Activated CD4-positive, alpha-beta T cell treated with anti-CD3 and anti-CD28 coated beads for 1 hour (primary cell): Measurements from ENCODE around the gene SYNE2.
"Not testable (repeated sequence)": the region's sequence is repeated elsewhere in the genome, so short reads cannot be mapped to it uniquely, and the experiment has no call there.

ENCODE experiments used
- DNase-seq: peaks from one replicate; pipeline ENCODE4 v3.0.0-alpha.2; 2020

Gene SYNE2, protein sequence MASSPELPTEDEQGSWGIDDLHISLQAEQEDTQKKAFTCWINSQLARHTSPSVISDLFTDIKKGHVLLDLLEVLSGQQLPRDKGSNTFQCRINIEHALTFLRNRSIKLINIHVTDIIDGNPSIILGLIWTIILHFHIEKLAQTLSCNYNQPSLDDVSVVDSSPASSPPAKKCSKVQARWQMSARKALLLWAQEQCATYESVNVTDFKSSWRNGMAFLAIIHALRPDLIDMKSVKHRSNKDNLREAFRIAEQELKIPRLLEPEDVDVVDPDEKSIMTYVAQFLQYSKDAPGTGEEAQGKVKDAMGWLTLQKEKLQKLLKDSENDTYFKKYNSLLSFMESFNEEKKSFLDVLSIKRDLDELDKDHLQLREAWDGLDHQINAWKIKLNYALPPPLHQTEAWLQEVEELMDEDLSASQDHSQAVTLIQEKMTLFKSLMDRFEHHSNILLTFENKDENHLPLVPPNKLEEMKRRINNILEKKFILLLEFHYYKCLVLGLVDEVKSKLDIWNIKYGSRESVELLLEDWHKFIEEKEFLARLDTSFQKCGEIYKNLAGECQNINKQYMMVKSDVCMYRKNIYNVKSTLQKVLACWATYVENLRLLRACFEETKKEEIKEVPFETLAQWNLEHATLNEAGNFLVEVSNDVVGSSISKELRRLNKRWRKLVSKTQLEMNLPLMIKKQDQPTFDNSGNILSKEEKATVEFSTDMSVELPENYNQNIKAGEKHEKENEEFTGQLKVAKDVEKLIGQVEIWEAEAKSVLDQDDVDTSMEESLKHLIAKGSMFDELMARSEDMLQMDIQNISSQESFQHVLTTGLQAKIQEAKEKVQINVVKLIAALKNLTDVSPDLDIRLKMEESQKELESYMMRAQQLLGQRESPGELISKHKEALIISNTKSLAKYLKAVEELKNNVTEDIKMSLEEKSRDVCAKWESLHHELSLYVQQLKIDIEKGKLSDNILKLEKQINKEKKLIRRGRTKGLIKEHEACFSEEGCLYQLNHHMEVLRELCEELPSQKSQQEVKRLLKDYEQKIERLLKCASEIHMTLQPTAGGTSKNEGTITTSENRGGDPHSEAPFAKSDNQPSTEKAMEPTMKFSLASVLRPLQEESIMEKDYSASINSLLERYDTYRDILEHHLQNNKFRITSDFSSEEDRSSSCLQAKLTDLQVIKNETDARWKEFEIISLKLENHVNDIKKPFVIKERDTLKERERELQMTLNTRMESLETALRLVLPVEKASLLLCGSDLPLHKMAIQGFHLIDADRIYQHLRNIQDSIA (N-terminal part only)

DNA sequence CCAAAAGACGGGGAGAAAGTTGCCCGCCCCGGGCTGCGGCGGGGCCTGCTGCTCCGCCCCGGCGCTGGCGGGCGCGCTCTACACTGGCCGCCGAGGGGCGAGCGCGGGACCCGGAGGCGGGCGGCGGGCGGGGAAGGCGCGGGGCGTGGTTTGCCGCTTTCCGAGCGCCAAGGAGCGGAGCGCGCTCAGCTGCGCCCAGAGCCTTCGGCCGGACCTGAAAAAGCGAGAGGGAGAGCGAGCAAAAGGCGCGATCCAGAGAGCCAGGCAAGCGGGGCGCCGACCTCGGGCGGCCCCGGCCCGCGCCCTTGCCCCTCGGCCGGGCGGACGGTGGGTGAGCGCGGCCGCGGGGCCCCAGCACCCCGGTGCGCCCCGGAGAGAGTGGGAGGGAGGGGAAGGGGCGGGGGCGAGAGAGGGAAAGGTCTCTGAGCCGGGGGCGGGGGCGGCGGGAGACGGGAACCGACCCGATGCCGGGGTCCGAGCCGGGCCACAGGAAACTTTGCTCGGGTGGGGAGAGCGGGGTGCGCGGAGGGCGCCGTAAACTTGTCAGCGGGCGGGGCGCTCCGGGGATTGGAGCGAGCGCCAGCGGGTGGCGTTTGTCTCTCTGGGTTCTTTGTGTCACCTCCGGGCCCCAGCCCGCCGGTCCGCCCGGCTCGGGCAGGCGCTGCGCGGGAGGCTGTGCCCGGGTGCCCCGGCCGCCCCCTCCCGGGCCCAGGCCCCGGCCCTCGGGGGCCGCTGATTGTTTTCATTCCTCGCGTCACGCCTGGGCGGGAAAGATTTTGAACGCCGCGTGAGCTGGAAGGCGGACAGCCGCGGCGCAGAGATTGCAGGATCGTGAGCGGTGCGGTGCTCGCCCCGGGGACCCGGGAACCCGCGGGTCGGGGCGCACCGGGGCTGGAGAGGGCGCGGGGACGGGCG, at the start of gene SYNE2:
SYNE2 (plus strand) TSS at position 188 of the 915 bp plus-strand sequence. CDS start 56,145 bp downstream, outside the sequence.
- peak; percentile 70 for DNase-seq

DNA sequence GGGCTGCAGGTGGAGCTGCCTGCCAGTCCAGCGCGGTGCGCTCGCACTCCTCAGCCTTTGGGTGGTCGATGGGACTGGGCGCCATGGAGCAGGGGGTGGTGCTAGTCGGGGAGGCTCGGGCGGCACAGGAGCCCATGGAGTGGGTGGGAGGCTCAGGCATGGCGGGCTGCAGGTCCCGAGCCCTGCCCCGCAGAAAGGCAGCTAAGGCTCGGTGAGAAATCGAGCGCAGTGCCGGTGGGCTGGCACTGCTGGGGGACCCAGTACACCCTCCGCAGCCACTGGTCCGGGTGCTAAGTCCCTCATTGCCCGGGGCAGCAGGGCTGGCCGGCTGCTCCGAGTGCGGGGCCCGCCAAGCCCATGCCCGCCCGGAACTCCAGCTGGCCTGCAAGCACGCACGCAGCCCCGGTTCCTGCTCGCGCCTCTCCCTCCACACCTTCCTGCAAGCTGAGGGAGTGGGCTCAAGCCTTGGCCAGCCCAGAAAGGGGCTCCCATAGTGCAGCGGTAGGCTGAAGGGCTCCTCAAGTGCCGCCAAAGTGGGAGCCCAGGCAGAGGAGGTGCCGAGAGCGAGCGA, 49.5 kb upstream of the SYNE2 start:
- DNase-seq = not testable (repeated sequence)

- not testable (repeated sequence) for DNase-seq
Measured at GRCh38 chr14:63806064-63806463, 46.7 kb upstream of the SYNE2 start.

GRCh38 chr14:63811692-63812091, 41.1 kb upstream of the SYNE2 start:
- DNase-seq = not testable (repeated sequence)

GRCh38 chr14:63833728-63834127, 19.1 kb upstream of the SYNE2 start:
- no peak for DNase-seq

- peak; percentile 53 for DNase-seq
Measured at GRCh38 chr14:63840981-63841380, 11.8 kb upstream of the SYNE2 start.

- DNase-seq = no peak
Measured at GRCh38 chr14:63843796-63844195, 9.0 kb upstream of the SYNE2 start.

DNA sequence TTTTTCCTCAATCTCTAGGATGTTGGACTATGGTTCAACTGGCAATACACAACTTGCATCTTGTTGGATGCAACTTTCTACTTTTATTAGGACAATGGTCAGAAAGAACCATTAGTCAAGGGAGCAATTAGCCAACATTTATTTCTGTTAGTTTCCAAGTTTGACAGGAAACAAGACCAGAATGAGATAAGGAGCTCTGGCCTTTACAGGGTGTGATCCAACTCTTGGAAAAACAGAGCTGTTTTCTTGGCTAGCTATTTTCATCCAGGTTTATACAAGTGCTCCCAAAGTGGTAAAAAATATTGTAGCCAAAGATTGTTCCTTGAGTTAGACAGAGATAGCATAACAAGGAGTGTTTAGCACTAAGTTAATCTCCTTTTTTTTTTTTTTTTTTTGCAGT, 3.9 kb upstream of the SYNE2 start:
- DNase-seq = no peak

- DNase-seq = no peak
Measured at GRCh38 chr14:63852271-63852816, 460 bp upstream of the SYNE2 start.

- peak; percentile 38 for DNase-seq
Measured at GRCh38 chr14:63853831-63854293, 1.1 kb downstream of the SYNE2 start.

- no peak for DNase-seq
Measured at GRCh38 chr14:63854330-63854729, 1.5 kb downstream of the SYNE2 start.

DNA sequence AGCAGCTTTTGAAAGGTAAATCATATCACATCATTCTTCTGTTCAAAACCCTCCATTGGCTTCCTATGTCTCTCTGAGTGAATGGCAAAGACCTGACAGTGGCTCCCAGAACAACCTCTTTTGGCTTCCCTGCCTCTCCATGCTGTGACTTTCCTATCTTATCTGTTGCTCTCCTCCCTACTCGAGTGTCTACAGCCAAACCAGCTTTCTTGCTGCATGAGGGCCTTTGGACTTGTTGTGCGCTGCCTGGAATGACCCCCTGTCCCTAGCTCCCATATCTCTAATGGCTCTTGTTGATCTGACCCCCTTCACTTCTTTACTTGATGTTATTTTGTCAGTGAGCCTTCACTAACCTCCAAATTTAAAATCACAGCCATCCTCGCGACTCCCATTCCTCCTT, 2.5 kb downstream of the SYNE2 start:
- no peak for DNase-seq

DNA sequence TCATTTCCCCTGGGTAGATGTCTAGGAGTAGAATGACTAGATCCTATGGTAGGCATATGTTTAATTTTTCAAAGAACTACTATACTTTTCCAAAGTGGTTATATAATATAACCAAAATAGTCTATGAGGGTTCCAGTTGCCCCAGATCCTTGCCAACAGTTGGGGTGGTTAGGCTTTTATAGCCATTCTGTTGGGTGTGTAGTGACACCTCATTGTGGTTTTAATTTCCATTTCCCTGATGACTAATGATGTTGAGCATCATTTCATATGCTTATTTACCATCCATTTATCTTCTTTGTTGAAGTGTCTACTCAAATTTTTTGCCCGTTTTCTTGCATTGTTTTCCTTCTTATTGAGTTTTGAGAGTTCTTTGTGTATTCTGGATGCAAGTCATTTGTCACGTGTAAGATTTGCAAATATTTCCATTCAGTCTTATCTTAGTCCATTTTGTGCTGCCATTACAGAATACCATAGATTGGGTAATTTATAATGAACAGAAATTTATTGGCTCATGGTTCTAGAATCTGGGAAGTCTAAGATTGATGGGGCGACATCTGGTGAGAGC, 4.7 kb downstream of the SYNE2 start:
- DNase-seq = no peak

DNA sequence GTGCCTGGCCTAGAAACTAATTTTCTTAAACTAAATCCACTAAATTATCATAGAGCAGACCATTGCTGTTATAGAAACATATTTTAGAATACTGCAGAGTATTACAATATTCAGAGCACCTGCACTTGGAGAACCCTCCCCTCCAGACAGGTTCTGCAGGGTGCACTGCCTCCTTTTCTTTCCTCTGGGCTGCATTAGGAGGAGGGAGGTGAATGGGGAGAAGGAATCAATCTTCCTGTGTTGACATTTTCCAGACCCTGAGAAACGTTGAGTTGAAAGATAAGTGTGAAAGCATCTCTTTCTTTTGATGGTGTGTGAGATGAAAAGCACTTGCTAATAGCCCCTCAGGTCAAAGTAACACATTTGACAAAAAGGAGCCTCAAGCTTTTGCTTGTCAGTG, 7.3 kb downstream of the SYNE2 start:
- DNase-seq = no peak

GRCh38 chr14:63862163-63862562, 9.4 kb downstream of the SYNE2 start:
- DNase-seq = no peak

GRCh38 chr14:63863004-63863403, 10.2 kb downstream of the SYNE2 start:
- no peak for DNase-seq

DNA sequence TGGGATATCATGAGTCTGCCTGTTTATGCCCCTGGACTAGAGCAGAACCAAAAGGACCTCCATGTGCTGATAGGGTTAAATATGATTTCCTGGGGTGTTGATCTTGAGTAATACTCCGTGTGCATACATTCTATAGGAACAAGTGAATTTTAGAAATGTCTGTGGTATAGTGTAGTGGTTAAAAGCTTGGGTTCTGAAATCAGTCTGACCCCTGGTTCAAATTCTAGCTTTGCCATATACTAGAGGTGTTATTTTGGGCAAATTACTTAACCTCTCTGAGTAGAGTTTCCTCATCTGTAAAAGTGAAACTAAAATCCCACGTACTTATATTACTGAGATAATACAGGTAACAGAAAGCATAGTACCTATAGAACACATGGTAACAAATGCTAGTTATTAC, 12.0 kb downstream of the SYNE2 start:
- not testable (repeated sequence) for DNase-seq

- no peak for DNase-seq
Measured at GRCh38 chr14:63867933-63868921, 15.4 kb downstream of the SYNE2 start.
